ENCODE data around the gene SLC49A3. TPM values are rescaled to one million over a fixed set of nuclear protein-coding genes. Genes with fewer than 3 reads are reported as not detected.
"Not testable (repeated sequence)": the region's sequence is repeated elsewhere in the genome, so short reads cannot be mapped to it uniquely, and the experiment has no call there.

SLC49A3 gene
- polyA plus RNA-seq, 1 donor from 2014 or later = not detected

- not testable (repeated sequence) for H3K4me3 ChIP-seq (ENCODE audit: low read length); H3F3A ChIP-seq (ENCODE audit: insufficient read depth, low read length, poor library complexity, severe bottlenecking); H3K79me2 ChIP-seq (replicated peaks; ENCODE audit: insufficient read depth, low read length); H3K9ac ChIP-seq (ENCODE audit: low read length); H3K4me2 ChIP-seq (ENCODE audit: low read length); H3K27ac ChIP-seq (ENCODE audit: low read length); H3K9me3 ChIP-seq (ENCODE audit: low read length); H3K36me3 ChIP-seq (ENCODE audit: insufficient read depth, low read length); H2AFZ ChIP-seq (ENCODE audit: low read depth, low read length); H3K9me2 ChIP-seq (ENCODE audit: insufficient read depth, low read length); H4K20me1 ChIP-seq (ENCODE audit: insufficient read depth); H3K27me3 ChIP-seq (ENCODE audit: insufficient read depth, low read depth, low read length)
Measured at GRCh38 chr4:669806-670559, 19.0 kb downstream of the SLC49A3 start.

- H3K4me3 ChIP-seq (ENCODE audit: low read length); H3K36me3 ChIP-seq (ENCODE audit: insufficient read depth, low read length); H3K9me3 ChIP-seq (ENCODE audit: low read length); H3K27ac ChIP-seq (ENCODE audit: low read length); H3K9ac ChIP-seq (ENCODE audit: low read length); H3K4me2 ChIP-seq (ENCODE audit: low read length); H3F3A ChIP-seq (ENCODE audit: insufficient read depth, low read length, poor library complexity, severe bottlenecking); H3K9me2 ChIP-seq (ENCODE audit: insufficient read depth, low read length); H2AFZ ChIP-seq (ENCODE audit: low read depth, low read length); H3K79me2 ChIP-seq (replicated peaks; ENCODE audit: insufficient read depth, low read length); H3K27me3 ChIP-seq (ENCODE audit: insufficient read depth, low read depth, low read length); H4K20me1 ChIP-seq (ENCODE audit: insufficient read depth): not testable (repeated sequence)
Measured at GRCh38 chr4:668219-668618, 20.7 kb downstream of the SLC49A3 start.

- Histone ChIP-seq H2AFZ (ENCODE audit: low read depth, low read length) (no peak overlapping the region), H3K27me3 (ENCODE audit: insufficient read depth, low read depth, low read length) (no peaks in the 10 kb centered on the region), H3K4me2 (ENCODE audit: low read length) (no peak overlapping the region), H3K36me3 (ENCODE audit: insufficient read depth, low read length) (no peaks in the 10 kb centered on the region), H3K9me3 (ENCODE audit: low read length) (no peaks in the 10 kb centered on the region), H3K79me2 (replicated peaks; ENCODE audit: insufficient read depth, low read length) (no peaks in the 10 kb centered on the region), H3K9ac (ENCODE audit: low read length) (no peak overlapping the region), H3K27ac (ENCODE audit: low read length) (no peak overlapping the region), H3K4me3 (ENCODE audit: low read length) (no peak overlapping the region), H4K20me1 (ENCODE audit: insufficient read depth) (no peaks in the 10 kb centered on the region), H3F3A (ENCODE audit: insufficient read depth, low read length, poor library complexity, severe bottlenecking) (no peaks in the 10 kb centered on the region), H3K9me2 (ENCODE audit: insufficient read depth, low read length) (no peaks in the 10 kb centered on the region)
- TF ChIP-seq CTCF (IDR thresholded peaks at IDR 0.05; ENCODE audit: poor library complexity, severe bottlenecking) = no peak
- no peak for TF ChIP-seq POLR2AphosphoS5 (IDR thresholded peaks at IDR 0.05)
- TF ChIP-seq EP300 (conservative IDR thresholded peaks at IDR 0.05; ENCODE audit: poor library complexity, severe bottlenecking) = no peak
- no peak for TF ChIP-seq MXI1 (conservative IDR thresholded peaks at IDR 0.05; ENCODE audit: poor library complexity, severe bottlenecking)
- TF ChIP-seq REST (IDR thresholded peaks at IDR 0.05; ENCODE audit: borderline replicate concordance) = no peak
Measured at GRCh38 chr4:667545-667925, 21.4 kb downstream of the SLC49A3 start.

Data from neural cell (in vitro differentiated cells).